Hepatocyte (in vitro differentiated cells): Measurements from ENCODE around the gene KRT71. TPM values are rescaled to one million over a fixed set of nuclear protein-coding genes. Genes with fewer than 3 reads are reported as not detected.
A peak's percentile ranks its signal among the peaks of the same experiment; 100 is the strongest.

ENCODE experiments used
- DNase-seq: peaks from one replicate; pipeline ENCODE4 v3.0.0-alpha.2; 2016; ENCODE audit warnings: low spot score
- H2AFZ ChIP-seq: fragments of 200-600 bp; sonication (generic); 2 replicates; pipeline ENCODE4 v1.6.0; 2016; ENCODE audit warnings: antibody characterized with exemption, mild to moderate bottlenecking
- H3K27ac ChIP-seq: fragments of 200-600 bp; sonication (generic); 2 replicates; pipeline ENCODE4 v1.5.1; 2016; ENCODE audit warnings: mild to moderate bottlenecking
- H3K27me3 ChIP-seq: fragments of 200-600 bp; sonication (generic); 2 replicates; pipeline ENCODE4 v1.6.1; 2016
- H3K36me3 ChIP-seq: fragments of 200-600 bp; sonication (generic); replicated peaks from 2 replicates; pipeline ENCODE4 v1.5.1; 2016; ENCODE audit warnings: low read depth; ENCODE audit not compliant: insufficient read depth
- H3K4me1 ChIP-seq: fragments of 200-600 bp; sonication (generic); 2 replicates; pipeline ENCODE4 v1.5.1; 2016; ENCODE audit warnings: mild to moderate bottlenecking, moderate library complexity; ENCODE audit not compliant: insufficient read depth
- H3K4me2 ChIP-seq: fragments of 200-600 bp; sonication (generic); 2 replicates; pipeline ENCODE4 v1.6.0; 2016
- H3K4me3 ChIP-seq: fragments of 200-600 bp; sonication (generic); 2 replicates; pipeline ENCODE4 v1.5.1; 2016; ENCODE audit warnings: mild to moderate bottlenecking
- H3K79me2 ChIP-seq: fragments of 200-600 bp; sonication (generic); 2 replicates; pipeline ENCODE4 v1.6.0; 2017; ENCODE audit warnings: mild to moderate bottlenecking
- H3K9me2 ChIP-seq: fragments of 200-600 bp; sonication (generic); replicated peaks from 2 replicates; pipeline ENCODE4 v1.6.0; 2017; ENCODE audit warnings: mild to moderate bottlenecking; ENCODE audit not compliant: insufficient read depth
- H3K9me3 ChIP-seq: fragments of 200-600 bp; sonication (generic); 2 replicates; pipeline ENCODE4 v1.5.1; 2016; ENCODE audit warnings: low read depth, mild to moderate bottlenecking
- H4K20me1 ChIP-seq: fragments of 200-600 bp; sonication (generic); 2 replicates; pipeline ENCODE4 v1.6.0; 2016; ENCODE audit warnings: mild to moderate bottlenecking; ENCODE audit not compliant: insufficient read depth, poor library complexity, severe bottlenecking
- EZH2 ChIP-seq: fragments of 200-600 bp; sonication (generic); IDR thresholded peaks from 2 replicates; pipeline ENCODE4 v1.6.1; 2016; ENCODE audit warnings: antibody characterized with exemption, mild to moderate bottlenecking, borderline replicate concordance
- EZH2phosphoT487 ChIP-seq: fragments of 200-600 bp; sonication (generic); IDR thresholded peaks from one replicate; pipeline ENCODE4 v1.6.1; 2018; ENCODE audit warnings: antibody characterized with exemption, mild to moderate bottlenecking, low read depth, moderate library complexity; ENCODE audit not compliant: unreplicated experiment, severe bottlenecking
- WGBS: methylation state at CpG from one replicate; pipeline ENCODE4 v1.1.6; 2016; ENCODE audit warnings: low lambda C conversion rate; ENCODE audit errors: missing lambda C conversion rate; 5-methylcytosine and 5-hydroxymethylcytosine counted together
- polyA plus RNA-seq: library from polyadenylated mRNA; unstranded; fragments of >200 nt; fragmentation: Nextera tagmentation; extraction: Ambion mirVana; gene quantifications from 2 replicates; pipeline ENCODE4 v1.2.1, GENCODE V29; 2016
- total RNA-seq: library from RNA; depleted of rRNA; stranded (reverse); fragments of >200 nt; gene quantifications from 2 replicates; pipeline ENCODE4 v1.2.3, GENCODE V29; 2014
- TF ChIP-seq, protein P1 (sequence below): fragments of 200-600 bp; sonication (generic); IDR thresholded peaks from 2 replicates; pipeline ENCODE4 v1.5.1; 2016; ENCODE audit warnings: antibody characterized with exemption, mild to moderate bottlenecking; ENCODE audit not compliant: poor library complexity

KRT71 gene
- total and polyA plus RNA-seq, 2 experiments from 2014 or later, result not detected

DNA sequence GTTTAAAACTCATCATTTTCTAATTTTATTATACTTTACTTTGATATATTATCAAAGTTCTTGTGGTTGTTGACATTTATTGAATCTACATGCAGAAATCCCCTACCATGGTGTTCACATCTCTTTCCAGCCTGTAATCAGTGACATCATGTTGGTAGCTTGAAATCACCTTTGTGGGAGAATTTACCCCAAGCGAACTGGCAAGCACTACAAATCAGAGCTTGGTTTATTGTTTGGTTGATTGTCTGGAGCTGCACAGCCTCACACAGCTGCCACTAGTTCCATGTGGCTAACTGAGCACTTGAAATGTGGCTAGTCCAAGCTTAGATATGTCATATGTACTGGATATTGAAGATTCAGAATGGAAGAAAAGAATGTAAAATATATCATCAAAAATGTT, 17.4 kb downstream of the KRT71 start:
- no peak overlapping the region for H3K4me2 ChIP-seq
- no peaks in the 10 kb centered on the region for H3K9me2 ChIP-seq
- no peaks in the 10 kb centered on the region for H3K27me3 ChIP-seq
- no peak overlapping the region for H3K4me3 ChIP-seq
- WGBS, result 38% methylated on average over 1 of the region's 1 CpG
- TF ChIP-seq EZH2, result no peak
- TF ChIP-seq, protein P1, sequence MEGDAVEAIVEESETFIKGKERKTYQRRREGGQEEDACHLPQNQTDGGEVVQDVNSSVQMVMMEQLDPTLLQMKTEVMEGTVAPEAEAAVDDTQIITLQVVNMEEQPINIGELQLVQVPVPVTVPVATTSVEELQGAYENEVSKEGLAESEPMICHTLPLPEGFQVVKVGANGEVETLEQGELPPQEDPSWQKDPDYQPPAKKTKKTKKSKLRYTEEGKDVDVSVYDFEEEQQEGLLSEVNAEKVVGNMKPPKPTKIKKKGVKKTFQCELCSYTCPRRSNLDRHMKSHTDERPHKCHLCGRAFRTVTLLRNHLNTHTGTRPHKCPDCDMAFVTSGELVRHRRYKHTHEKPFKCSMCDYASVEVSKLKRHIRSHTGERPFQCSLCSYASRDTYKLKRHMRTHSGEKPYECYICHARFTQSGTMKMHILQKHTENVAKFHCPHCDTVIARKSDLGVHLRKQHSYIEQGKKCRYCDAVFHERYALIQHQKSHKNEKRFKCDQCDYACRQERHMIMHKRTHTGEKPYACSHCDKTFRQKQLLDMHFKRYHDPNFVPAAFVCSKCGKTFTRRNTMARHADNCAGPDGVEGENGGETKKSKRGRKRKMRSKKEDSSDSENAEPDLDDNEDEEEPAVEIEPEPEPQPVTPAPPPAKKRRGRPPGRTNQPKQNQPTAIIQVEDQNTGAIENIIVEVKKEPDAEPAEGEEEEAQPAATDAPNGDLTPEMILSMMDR, result no peak
- no peak for TF ChIP-seq EZH2phosphoT487
- H3K9me3 ChIP-seq, result no peaks in the 10 kb centered on the region
- H3K79me2 ChIP-seq, result no peaks in the 10 kb centered on the region
- H3K36me3 ChIP-seq, result no peaks in the 10 kb centered on the region
- DNase-seq, result no peak
- no peak overlapping the region for H2AFZ ChIP-seq
- H3K4me1 ChIP-seq, result peaks cover 20% of the 10 kb centered on the region
- no peaks in the 10 kb centered on the region for H4K20me1 ChIP-seq
- H3K27ac ChIP-seq, result no peak overlapping the region

DNA sequence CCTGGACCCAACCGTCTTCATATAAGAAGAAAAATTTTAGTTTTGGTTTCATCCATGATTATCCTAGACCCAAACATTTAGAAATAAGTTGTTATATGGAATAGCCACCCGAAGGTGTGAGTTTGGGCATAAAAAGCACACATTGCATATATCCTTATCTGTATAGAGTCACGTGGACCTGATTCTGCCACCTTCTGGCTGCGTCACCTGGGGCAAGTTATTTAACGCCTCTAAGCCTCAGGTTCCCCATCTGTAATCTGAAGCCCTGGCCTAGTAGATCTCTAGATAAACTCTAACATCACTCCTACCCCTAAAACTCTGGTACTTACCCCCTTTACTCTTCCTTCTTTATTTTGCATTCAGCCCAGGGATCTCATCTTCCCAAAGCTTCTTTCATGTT, 18.5 kb downstream of the KRT71 start:
- no peak overlapping the region for H3K4me2 ChIP-seq
- H3K27ac ChIP-seq, result no peak overlapping the region
- no peak overlapping the region for H3K4me3 ChIP-seq
- H3K4me1 ChIP-seq, result peaks cover 13% of the 10 kb centered on the region
- WGBS, result 76% methylated on average over 5 of the region's 5 CpGs
- H3K9me2 ChIP-seq, result no peaks in the 10 kb centered on the region
- H3K27me3 ChIP-seq, result no peaks in the 10 kb centered on the region
- no peaks in the 10 kb centered on the region for H3K9me3 ChIP-seq
- no peaks in the 10 kb centered on the region for H3K36me3 ChIP-seq
- no peaks in the 10 kb centered on the region for H4K20me1 ChIP-seq
- TF ChIP-seq EZH2phosphoT487, result no peak
- TF ChIP-seq, protein P1, result peak; percentile 7
- H2AFZ ChIP-seq, result no peak overlapping the region
- no peaks in the 10 kb centered on the region for H3K79me2 ChIP-seq
- no peak for DNase-seq

DNA sequence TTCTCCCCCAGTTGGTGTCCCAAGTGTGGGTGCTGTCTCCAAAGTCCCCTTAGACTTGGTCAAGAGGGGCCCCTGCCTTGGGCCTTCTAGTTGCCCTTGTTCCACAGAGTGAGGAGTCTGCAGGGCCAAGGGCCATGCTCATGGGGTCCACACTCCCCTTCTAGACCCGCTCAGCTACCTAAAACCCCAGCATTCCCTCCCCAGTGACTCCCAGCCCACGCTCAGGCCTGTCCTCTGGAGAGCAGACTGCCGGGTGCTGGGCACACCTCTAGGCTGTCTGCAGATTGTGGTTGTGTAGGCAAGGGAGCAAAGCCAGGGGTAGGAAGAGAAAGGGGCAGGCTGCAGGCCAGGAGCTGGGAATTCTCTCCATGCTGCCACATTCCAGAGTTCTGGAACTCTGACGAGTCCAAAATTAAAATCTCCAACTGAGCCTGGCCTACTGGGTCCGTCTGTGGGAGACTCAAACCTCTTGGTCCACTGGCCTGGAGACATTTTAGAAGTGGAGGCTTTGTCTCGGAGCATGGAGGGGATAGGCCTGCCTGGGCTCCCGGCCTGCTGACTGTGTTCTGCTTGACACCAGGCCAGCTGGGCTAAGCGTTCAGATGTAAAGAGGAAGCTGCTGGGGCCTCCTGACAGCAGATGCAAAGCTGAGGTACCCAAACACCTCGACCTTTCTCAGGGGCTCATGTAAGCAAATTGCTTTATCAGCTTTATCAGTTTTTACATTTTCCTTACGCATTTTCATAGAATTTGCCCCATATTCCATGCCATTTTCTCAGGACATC, 19.1 kb downstream of the KRT71 start:
- no peak for DNase-seq
- TF ChIP-seq EZH2, result no peak
- TF ChIP-seq, protein P1, result no peak
- no peak for TF ChIP-seq EZH2phosphoT487
- 89% methylated on average over 10 of the region's 10 CpGs for WGBS

More for the DNA sequence above, 19.1 kb downstream of the KRT71 start:
- Histone ChIP-seq H3K4me3 (no peak overlapping the region), H3K79me2 (no peaks in the 10 kb centered on the region), H3K9me2 (no peaks in the 10 kb centered on the region), H3K27me3 (no peaks in the 10 kb centered on the region), H3K4me2 (no peak overlapping the region), H3K27ac (no peak overlapping the region), H3K36me3 (no peaks in the 10 kb centered on the region), H2AFZ (no peak overlapping the region), H3K9me3 (no peaks in the 10 kb centered on the region), H3K4me1 (peaks cover 9% of the 10 kb centered on the region), H4K20me1 (no peaks in the 10 kb centered on the region)
